GM19372 (cell line): Measurements from ENCODE around the gene CSTF2T.
A peak's percentile ranks its signal among the peaks of the same experiment; 100 is the strongest.

Experiments
- ATAC-seq: cut with Tn5 transposase; IDR thresholded peaks from one replicate; pipeline ENCODE4 v1.9.1; 2021; ENCODE audit warnings: mild to moderate bottlenecking, low read depth, moderate library complexity; ENCODE audit not compliant: unreplicated experiment

Gene CSTF2T, protein sequence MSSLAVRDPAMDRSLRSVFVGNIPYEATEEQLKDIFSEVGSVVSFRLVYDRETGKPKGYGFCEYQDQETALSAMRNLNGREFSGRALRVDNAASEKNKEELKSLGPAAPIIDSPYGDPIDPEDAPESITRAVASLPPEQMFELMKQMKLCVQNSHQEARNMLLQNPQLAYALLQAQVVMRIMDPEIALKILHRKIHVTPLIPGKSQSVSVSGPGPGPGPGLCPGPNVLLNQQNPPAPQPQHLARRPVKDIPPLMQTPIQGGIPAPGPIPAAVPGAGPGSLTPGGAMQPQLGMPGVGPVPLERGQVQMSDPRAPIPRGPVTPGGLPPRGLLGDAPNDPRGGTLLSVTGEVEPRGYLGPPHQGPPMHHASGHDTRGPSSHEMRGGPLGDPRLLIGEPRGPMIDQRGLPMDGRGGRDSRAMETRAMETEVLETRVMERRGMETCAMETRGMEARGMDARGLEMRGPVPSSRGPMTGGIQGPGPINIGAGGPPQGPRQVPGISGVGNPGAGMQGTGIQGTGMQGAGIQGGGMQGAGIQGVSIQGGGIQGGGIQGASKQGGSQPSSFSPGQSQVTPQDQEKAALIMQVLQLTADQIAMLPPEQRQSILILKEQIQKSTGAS

DNA sequence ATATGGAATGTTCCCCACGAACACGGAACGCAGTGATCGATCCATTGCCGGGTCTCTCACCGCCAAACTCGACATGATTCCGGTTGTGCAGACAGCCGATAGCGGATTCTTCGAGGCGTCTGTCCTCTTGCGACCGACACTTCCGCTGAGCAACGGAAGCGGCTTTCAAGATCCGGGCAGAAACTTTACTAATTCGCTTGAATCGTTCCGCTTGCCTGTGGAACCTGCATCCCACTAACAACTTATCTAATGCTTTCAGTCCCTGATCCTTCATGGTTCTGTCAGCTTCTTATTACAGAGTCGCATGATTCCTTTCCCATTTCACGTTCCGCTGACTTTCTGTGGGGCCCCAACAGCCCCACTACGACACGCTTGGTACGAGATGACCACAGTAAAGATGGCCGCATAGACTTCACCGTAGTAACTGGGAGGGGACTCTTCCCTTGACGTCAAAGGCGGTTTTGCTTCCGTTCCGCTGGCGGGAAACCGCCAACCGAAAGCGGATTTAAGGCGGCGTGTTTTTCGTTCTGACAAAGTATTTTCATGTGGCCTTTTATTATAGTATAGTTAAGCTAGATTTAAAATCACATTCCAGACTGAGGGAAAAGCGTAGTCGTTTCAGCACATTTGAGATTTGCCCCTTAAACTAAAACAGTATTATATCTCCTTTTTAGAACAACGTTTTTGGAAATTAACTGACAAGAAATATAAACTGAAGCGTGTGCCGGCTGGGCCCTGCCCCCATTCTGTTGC is at the start of gene CSTF2T:
CSTF2T (minus strand) TSS at position 121 of the 753 bp plus-strand sequence; CDS start at position 75, 46 bp downstream.
- ATAC-seq = peak; percentile 94

DNA sequence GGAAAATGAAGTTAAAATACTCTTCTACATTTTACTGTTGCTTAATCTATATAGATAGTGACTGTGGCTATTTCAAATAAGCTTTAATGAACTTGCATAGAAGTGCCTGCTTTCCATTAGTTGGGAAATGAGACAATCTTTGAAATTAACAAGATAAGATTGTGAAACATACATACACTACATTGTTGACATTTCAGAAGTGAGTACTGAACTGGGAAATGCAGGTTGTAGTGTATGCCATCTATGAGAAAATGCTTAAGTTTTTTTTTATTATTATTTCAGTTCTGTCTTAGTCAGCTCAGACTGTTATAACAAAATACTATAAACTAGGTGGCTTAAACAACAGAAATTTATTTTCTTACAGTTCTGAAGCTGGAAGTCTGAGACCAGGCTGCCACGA is 49.6 kb upstream of the CSTF2T start:
- no peak for ATAC-seq

DNA sequence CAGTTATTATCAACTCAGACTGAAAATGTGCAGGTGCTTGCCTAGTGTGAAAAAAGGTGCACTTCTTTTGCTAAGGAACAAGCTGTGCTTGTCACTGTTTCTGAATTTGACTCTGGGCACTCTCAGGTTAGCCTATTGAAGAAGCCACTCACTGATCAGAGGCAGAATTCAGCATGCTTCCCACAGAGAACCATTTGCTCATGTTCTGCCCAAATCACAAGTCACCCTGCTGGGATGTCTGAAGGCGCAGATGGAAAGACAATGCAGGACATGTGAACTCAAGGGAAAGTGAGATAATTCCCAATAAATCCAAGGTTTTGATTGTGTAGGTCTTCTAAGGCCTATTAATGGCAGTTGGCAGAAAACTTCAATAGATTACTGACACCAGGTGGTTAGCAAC is 47.8 kb upstream of the CSTF2T start:
- no peak for ATAC-seq

DNA sequence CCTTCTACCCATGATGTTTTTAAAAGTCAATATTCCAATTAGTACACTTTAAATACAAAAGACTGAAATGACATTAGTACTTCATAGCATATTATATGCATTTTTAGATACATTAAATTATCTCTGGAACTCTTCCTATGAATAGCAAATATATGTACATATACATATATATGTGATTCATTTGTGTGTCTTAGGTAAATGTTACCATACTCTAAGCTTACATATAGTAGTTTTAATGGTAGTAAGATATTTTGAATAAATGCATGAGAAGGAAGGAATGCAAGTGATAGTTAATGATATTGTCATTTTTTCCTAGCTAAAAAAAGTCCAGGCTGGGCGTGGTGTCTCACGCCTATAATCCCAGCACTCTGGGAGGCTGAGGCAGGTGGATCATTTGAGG is 46.0 kb upstream of the CSTF2T start:
- ATAC-seq = no peak

DNA sequence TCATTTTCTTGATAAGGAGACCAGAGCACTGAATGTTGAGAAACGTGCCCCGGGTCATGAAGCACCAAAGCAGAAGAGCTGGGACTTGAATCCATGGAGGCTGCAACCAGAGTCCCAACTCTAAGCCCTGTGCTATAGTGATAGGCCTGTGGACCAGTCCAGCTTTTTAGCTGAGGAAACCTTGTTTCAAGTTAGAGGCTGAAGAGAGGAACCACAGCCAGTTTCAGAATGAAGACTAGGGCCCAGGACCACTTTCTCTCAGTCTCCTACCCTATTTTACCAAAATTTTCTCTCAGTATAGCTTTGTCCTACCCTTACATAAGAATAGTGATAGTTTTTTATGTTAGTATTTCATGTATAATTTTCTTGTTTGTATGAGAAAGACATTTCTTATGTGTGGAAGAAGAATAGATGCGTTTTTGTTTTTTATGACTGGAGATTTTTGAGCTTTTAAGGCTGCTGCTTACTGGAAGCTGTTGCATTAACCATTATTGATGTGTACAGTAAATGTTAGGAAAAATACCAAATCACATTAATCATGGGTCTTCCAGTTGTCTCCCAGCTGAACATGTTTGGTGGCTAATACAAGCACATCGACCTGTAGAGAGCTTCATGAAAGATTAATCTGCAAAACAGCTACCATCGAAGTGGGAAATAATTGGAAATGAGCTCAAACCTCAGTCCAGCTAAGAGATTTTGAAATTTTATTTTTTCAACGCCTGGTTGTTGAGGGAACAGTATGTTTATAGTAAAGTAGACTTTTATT is 45.0 kb upstream of the CSTF2T start:
- ATAC-seq = no peak

DNA sequence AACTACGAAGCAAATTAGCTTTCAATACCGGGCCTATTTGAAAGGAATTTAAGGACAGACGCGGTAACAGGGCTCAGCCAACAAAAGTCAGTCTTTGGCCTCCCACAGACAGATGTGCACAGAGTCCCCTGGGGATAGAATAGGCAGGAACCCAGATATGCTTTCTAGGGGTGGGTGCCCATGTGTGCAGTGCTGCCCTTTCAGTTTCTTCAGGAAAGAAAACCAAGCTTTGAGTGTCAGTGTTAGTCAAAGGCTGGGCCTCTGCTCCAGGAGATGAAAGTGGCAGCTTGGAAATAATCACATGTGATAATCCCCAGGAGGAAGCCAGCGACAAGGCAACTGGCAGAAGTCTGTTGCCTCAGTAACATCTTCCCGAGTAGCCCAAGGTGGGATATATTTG is 43.8 kb upstream of the CSTF2T start:
- peak; percentile 57 for ATAC-seq

DNA sequence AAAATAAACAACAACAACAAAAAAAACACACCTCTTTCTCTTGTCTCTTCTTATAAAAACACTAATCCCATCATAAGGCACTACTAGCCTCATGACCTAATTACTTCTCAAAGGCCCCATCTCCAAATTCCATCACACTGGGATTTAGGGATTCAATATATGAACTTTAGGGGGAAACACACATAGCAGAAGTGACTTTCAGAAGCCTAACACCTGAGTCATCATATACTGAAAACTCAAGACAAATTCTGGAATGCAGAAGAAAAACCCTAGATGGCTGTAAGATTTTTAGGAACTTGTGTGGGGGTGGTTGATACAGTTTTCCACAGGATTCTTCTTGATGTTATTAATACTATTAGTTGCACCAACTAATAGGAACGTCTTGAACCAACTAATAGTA is 33.7 kb upstream of the CSTF2T start:
- no peak for ATAC-seq

DNA sequence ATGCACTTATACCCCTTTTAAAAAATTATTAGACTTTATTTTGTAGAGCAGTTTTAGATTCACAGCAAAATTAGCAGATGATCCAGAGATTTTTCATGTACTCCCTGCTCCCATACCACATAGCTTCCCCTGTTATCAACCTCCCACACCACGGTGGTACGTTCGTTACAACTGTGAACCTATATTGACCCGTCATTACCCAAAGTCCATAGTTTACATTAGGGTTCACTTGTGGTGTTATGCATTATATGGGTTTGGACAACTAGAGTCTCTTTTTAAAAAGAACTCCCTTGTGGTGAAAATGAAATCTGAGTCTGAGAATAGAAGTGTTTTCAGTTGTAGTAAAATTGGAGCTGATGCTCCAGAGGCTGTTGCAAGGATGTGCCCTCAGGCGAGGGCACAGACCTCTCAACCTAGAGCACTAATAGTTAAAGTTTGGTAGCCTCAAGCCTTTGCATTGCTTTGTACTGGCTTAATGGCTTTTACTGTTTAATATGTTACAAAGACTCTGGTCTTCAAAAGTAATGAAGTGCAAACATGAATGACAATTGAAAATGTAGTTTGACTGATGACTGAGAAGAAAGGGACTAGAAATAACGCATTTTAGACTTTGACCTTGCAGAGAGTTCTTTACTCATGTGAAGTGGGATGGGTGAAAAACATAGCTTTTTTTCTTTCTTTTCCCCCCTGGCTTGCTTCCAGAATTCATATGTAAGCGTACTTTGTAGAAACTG is 30.6 kb upstream of the CSTF2T start:
- ATAC-seq = no peak

DNA sequence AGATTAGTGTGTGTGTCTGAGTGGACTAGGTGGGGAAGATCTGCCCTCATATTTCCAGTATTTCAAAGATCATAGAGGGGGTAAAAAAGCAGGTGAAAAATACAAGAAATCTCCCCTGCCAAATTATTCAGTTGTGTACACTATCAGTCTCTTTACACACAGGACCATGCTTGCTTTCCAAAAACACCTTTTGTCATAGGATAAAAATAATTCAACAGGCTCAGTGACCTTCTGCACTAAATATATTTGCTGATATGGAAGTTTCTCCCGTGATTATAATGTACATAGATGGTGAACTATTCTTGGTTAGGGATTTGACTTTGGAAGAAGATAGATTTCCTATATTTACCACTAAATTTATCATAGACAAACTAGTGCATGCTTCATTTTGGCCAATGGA is 24.6 kb upstream of the CSTF2T start:
- no peak for ATAC-seq

DNA sequence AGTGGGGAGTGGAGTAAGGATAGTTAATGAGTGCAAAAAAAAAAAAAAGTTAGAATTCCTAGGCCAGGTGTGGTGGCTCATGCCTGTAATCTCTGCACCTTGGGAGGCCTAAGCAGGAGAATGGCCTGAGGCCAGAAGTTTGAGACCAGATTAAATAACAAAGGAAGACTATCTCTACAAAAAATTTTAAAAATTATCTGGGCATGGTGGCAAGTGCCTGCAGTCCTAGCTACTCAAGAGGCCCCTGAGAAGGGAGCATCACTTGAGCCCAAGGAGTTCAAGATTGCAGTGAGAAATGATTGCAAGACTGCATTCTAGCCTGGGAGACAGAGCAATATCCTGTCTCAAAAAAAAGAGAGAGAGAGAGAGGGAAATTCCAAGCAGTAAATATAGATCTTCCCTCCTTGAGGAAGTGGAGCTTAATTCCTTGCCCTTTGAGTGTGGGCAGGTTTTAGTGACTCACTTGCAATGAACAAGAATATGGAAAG is 19.5 kb upstream of the CSTF2T start:
- no peak for ATAC-seq

DNA sequence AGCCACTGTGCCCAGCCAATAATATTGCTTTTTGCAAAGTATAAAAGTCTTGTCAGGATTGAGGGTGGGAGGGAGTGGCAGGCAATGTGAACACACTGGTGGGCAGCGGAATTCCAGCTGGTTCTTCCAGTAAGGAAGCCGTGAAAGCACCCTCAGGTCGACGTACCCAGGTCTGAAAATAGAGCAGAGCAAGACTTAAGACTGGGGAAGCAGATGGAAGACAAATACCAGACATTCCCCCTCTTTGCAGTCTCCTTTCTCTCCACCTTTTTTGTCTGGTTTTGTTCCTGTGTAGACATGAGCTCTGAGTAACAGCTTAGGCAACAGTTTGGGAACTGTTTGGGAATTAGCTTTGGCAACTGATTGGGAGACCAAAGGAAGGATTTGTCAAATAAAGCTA is 17.6 kb upstream of the CSTF2T start:
- no peak for ATAC-seq

DNA sequence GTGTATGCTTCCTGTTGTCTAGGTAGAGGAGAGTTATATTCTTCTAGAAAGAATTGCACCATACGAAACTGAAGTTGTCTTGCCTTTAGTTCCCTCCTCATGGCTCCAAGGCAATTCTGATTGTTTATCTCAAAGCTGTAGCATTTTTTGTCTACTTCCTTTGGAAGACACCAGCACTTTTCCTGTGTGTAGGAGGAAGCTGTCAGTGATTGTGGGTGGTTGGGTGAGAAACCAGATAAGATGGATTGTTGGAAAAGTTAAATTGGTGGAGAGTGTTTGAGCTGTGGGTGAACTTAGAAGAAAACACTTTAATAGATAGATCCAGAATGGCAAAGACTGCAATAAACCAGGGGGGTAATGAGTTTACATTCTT is 12.1 kb upstream of the CSTF2T start:
- no peak for ATAC-seq

DNA sequence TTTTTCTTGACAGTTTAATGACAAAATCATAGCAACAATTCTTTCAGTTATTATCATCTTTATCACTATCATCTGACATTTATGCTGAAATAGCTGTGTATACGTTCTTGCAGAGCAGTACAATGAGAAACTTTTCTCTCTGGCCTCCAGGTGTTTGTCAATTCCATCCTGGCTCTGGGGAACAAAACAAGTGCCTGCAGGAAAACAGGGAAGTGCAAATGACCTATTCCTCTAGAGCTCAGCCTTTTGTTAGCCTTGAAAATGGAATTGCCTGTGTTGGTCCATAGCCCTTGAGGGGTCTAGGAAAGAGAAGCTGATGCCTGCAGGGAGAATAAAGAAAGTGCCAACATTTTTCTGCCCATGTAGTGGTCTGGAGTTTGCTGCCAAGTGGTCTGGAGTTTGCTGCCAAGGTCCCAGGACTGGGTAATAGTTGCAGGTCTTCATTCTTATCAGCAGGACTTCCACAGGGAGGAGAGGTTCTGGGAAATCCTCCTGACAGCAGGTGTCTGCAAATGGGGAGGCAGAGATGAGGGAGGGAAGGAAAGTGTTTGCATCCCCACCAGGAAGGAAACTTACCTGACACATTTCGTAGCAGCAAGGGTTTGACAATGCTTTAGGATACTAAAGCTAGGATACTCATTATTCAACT is 10.1 kb upstream of the CSTF2T start:
- no peak for ATAC-seq

DNA sequence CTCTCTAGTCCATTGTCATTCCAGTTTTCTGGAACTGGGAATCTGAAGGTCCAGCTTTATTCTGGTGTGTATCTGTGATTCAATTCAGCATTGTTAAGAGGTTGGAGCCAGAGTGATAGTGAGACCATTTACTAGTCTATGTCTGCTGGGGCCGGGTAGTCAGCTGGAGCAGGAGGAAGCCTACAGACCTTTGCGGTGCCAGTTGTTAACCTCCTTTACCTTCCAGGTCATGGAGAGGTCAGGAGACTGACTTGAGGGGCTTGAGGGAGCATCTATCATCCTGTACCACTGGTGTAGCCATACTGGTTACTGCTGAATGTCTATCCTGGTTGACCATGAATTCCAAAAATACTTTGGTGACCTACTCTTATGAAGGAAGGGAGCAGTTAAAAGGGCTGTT is 9.2 kb upstream of the CSTF2T start:
- ATAC-seq = no peak

DNA sequence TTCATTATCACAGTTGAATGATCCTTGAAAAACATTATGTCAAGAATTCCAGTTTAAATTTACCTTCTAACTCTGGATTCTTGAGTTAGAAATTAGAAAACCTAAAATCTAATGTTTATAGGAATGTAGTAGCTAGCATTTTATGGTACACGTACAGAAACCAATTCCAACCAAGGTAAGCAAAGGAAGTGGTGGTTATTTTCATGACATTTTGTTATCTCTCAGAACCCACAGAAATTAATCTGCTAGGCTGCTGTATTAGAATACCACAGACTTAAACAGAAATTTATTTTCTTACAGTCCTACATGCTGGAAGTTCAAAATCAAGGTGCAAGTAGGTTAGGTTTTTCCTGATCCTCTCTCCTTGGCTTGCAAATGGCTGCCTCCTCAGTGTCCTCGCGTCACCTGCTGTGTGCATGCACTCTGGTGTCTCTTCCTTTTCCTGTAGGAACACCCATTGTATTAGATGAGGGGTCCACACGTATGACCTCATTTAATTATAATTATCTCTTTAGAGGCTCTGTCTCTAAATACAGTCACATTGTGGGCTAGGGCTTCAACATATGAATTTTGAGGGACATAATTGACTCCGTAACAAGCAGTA is 8.5 kb upstream of the CSTF2T start:
- no peak for ATAC-seq

DNA sequence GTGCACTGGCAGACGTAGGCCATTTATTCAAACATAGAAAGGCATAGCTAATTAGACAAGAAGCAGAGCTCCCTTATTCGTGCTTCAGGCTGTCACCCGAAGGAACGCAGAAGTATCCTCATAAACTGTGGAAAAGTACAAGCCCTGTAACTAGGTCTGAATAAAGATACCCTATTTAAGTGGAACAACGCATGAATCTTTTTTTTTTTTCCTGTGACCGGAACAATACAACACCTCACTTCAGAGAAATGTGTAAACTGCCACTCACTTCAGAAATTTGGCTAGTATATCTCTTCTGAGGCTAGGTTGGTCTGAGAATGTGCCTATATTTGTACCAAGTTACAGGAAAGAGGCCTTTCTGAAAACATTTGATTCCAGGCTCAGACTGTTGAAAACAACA is 8.0 kb upstream of the CSTF2T start:
- ATAC-seq = no peak

DNA sequence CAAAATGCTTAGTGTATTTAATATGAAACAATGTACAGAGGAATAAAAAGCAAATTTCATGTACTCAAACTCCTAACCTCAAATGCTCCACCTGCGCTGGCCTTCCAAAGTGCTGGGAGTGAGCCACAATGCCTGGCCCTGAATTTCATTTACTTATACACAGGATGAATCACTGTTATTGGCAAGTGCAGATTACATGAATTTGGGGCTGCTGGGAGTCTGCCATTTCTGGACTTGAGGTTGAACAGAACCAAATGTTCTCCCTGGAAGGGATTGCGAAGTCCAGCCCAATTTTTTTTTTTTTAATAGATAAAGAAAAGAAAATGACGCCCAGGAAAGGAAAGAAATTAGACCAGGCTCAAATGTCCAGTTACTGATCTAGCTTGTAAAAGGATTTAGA is 6.8 kb upstream of the CSTF2T start:
- ATAC-seq = no peak

DNA sequence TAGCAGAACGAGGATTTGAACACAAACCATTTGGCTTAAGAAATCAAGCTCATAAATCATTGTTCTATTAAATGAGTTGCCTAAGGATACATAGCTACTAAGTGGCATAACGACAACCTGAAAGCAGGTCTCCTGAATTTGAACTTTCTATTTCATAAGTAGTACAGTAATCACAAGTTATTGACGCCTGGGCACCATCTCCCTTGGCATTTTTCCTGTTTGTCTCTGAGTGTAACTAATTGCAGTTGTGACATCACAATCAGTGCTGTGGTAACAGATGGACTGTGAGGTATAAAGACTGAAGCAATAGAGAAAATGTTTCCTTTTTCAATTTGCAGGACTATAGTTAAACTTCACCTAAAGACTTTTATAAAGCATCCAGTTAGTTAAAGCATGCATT is 6.4 kb upstream of the CSTF2T start:
- no peak for ATAC-seq

DNA sequence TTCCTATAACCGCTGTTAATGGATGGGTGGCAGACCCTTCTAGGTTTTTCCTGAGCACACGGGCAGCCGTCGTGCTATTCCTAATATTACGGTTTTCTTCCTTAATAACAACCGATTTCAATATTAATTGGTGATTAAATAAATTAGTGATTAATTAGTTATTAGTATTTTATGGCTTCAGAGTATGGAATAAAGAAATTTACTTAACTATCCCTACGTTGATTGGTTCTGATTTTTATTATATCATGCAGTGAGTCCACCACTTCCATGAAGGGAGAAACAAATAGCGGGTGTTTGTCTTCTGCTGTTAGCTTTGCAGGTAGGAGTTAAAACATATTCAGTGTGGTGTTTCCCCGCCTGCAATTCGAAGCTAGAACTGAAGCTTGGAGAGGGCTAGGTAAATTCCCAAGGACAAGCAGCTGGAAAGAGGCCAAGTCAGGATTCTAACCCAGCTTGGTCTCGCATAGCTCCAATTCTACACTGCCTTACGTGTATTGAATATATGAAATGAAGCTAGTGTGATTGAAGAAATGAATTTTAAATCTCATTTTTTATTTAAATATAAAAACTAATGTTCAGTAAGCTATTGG is 928 bp upstream of the CSTF2T start:
- no peak for ATAC-seq
